GM21528 (cell line): ENCODE data around the gene EVC2.

ENCODE experiments used
- ATAC-seq: cut with Tn5 transposase; IDR thresholded peaks from one replicate; pipeline ENCODE4 v1.9.1; 2021; ENCODE audit warnings: mild to moderate bottlenecking, moderate library complexity; ENCODE audit not compliant: unreplicated experiment, low FRiP score

The EVC2 gene

DNA sequence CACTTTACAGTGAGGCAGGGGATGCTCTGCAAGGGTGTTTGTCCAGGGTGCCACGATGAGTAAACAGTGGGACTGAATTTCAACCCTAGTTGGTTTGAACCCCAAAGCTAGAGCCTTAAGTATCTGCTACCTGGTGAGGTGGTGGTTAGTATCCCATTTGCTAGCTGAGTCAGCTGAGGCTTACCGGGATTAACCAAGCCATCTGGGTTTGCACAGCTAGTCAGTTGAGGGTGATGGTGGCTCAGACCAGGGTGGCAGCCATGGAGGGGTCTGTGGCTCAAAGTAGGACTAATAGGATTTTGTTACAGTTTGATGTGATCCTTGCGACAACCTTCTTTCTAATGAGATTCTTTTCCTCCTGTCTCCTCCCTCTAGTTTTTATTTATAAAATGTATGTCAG, 4.6 kb upstream of the EVC2 start:
- ATAC-seq = no peak

DNA sequence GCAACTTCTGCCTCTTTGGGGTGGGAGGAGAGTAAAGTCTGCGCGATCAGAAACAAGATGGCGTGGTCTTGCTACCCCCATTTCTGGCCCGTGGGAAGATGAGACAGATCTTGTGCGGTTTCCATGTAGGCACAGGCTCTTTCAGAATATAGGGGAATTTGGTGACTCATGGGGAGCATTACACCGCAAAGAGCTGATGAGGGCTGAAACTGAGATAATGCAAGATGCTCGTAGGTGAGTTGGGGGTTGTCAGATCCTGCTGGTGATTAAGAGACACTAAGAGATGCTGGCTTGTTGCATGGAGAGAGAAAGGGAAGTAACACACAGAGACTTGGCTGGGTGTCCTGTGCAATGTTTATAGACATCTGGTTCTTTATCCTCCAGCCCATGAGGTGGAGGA, 4.2 kb upstream of the EVC2 start:
- ATAC-seq = no peak

DNA sequence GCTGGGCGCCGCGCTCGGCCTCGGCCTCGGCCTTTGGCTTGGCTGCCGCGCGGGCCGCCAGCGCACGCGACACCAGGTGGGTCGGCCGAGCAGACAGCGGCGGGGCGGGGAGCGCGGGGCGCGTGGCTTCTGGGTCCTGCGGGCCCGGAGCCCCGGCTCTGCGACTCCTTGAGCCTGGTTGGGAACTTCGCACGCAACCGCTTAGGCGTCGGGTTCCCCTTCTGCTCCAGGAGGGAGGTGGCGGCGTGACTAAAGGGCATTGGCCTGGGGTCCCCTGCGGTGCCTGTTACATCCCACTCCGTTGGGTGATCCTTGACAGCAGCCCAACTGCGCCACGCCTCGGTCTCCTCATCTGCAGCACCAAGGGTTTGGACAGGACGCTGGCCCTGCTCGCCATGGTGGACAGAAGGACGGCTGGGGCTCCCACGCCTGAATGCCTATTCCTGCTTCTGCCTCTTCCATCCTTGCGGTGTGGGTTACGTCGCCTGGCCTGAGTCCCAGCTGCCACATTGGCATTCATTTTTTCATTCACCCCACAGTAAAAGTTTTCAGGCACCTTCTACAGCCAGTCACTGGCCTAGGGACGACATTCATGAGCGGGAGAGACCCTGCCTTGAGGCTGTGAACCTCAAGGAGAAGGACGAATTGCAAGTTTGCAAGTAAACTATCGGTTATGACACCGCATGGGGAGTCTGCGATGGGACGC, 3.3 kb upstream of the EVC2 start:
- no peak for ATAC-seq

DNA sequence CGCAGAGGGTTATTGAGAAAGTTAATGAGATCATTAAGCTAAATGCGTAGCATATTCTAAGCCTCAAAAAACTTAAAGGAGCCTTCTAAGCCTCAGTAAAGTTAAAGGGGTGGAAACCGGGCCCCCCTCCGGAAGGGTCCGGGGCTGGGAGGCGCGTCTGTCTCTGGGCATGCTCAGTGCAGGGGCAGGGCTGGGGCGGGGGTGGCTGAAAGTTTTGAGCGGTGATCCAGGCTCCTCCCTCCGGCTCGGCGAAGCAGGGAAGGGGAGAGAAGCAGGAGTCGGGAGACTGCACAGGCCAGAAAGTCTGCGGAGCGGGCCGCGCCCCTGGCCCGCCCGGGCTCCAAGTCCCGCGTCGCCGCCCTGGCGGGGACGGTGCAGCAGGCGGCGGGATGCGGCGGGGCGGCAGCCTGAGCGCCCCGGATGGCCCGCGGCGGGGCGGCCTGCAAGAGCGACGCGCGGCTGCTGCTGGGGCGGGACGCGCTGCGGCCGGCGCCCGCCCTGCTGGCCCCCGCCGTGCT, 2.7 kb upstream of the EVC2 start, which contains the start of gene EVC:
Gene EVC, plus strand, starts transcription at position 241 of the 518 bp plus-strand sequence. Its CDS starts 180 bp downstream, at position 421.
- no peak for ATAC-seq

DNA sequence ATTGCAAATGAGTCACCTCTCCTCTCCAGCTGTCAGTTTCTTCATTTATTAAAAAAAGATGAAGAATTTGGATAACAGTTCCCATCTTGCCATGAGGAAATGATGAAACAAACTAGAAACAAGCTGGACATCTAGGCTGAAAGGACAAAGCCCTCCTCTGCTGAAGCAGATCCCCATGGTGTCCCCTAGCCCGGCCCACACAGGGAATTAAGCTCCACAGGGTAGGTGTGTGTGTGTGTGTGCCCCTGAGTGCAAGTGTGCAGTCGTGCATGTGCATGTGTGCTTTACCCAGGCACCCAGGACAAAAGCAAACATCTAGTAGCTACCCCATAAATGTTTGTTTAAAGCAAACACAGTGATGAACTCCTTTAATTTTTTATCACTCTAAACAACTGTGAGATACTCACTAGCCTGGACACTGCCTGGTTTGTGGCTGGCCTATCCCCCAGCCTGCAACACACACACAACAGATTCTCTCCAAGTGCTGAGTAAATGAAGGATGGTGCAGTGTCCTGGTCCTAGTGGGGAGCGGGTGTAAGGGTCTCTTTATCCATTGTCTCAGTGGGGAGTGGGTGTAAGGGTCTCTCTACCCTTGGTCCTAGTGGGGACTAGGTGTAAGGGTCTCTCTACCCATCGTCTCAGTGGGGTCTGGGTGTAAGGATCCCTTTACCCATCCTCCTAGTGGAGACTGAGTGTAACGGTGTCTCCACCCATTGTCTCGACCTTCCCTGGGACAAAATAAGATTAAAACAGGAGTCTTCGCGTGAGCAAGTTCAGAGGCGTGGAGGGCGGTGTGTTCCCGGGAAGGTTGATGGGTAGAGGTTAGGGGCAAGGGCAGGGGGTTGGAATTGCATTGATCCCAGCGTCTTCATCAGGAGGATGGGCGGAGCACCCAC, 2.0 kb upstream of the EVC2 start:
- no peak for ATAC-seq

DNA sequence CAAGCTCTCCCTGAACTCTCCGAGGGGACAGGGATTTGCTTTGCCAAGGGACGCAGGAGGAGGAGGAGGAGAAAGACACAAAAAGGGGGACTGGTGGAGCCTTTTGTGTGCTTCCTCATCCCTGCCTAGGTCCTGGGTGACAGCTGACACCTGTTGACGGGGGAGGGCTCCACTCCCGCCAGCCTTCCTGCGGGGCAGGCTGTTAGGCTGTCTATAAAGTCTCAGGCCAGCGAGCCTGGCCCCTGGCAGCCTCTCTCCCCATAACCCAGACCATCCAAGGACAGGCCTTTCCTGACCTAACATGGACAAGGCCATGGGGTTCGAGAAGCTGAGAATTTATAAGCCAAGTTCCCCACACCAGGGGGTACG, 832 bp upstream of the EVC2 start:
- no peak for ATAC-seq

DNA sequence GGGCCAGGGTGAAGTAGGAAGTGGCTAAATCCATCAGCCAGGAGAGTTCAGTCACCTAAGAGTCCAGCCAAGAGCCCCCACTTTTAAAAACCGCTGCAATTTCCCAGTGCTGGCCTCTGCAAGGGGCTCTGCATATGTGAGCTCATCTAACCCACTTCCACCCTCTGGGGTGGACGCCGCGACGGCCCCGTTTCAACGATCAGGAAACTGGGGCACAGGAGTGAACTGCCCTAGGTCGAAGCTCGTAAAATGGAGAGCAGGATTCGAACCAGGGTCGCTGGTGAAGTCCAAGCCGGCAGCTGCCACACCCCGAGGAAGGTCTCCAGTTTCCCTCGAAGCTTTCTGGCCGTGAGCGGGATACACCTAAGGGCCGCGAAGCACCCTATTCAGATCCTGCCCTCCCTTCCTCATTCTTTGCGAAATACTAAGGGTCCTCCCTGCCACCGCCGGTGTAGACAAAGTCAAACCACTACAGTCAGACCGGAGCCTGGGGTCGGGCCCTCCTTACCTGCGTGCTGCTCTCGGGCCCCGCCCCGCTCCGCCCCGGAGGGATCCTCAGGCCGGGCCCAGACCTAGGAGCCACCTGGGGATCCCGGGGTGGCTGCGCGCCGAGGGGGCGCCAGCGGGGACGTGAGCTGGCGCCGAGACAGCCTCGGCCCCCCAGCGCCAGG, 446 bp downstream of the EVC2 start:
- no peak for ATAC-seq

DNA sequence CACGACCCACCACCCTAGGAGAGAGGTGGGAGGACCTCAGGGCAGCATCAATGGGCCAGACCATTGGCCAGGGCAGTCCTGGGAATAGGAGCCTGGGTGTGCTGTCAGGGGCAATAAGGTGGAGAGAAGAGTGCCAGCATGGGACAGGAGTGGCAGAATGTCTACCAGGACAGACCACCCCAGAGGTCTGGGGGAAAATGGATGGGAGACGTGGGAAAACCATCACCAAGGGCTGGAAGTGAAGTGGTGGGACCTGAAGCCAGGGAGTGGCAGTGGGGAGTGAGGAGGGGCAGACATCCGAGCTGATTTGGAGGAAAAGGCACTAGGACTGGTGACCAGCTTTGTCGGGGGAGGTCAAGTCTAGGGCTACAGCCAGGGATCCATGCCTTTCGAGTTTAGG, 993 bp downstream of the EVC2 start:
- no peak for ATAC-seq

DNA sequence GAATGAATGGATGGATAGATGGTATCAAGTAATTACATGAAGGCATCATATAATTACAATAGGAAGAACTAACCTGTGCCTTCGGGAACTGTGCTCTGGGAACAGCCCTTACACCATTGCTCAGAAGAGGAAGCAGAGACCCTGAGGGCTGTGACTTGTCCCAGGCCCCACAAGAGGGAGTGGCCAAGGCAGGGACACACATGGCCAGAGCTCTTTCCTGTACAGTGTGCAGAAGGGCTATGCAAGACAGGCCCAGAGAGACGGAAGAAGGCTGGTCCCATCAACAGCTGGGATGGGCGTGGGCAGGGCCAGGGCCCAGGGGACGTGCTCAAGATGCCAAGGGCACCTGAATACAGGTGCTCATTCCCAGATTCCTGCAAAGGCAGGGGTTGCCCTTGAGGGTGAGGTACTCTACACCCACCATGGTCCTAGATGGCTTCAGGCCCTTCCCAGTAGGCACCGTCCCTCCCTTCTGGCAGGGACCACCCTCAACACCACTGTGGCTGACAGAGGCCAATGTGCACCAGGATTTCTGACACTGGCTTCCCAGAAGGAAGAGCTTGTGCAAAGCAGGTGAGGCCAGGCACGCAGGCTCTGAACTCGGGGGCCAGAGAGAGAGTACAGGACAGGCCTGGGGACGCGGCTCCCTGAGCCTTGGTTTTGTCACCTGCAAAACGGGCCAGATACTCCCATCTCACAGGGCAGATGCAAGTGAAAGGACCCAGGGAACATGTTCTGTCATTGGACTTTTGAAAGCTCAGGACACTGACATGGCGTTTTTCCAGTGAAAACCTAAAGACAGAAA, 1.7 kb downstream of the EVC2 start:
- ATAC-seq = no peak

DNA sequence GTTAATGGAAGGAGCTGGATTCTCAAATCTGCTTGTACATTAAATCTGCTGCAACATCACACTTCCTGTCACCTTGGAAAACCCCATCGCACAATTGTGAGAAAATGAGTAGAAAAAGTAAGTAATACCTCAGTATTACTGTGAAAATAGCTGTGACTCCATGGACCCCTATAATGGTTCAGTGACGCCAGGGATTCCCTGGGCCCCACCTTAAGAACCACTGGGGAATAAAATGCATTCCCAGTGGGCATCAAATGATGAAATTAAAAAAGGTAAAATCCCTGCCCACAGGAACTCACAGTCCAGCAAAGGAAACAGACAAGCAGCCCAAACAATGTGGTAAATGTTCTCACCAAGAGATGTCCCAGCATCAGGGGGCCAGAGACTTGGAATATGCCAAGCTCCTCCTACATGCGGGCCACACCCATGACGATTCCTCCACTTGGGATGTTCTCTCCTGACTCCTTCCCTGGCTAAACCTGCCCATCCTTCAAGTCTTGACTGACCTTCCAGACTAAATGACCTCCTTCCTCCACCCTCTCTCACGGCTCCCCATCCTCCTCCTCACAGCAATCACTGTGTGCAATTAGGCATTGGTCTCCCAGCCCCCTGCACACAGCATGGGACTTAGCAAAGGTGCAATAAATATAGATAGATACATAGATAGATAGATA, 2.6 kb downstream of the EVC2 start:
- no peak for ATAC-seq

DNA sequence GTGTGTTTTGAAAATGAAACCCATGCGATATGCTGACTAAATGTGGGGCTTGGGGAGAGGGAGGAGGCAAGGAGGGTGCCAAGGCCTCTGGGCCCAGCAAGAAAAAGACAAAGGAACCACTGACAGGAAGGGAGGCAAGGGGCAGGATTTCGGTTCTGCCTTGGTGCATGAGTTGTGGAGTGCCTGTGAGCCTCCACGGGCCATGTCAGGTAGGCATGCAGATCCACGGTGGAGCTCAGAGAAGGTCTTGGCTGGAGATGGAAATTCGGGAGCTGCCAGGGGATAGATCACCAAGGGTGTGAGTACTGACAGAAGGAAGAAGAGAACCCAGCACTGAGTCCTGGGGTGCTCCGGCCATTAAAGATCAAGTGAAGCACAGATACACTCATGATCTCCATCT, 4.1 kb downstream of the EVC2 start:
- no peak for ATAC-seq

DNA sequence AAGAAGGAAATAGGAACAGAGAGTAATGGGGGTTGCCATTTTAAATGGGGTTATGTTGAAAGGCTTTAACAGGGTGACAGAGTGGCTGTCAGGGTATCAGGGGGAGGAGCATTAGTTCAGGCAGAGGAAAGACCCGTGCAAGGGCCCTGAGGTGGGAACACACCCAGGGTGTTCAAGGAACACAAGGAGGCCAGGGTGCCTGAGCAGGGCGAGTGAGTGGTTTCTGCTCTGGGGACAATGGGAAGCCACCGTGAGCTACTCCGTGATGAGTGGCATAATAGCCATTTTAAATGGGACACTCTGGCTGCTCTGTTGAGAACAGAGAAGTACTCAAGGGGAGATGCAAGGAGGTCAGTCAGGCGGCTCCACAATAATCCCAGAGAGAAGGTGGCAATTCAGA, 4.5 kb downstream of the EVC2 start:
- ATAC-seq = no peak

DNA sequence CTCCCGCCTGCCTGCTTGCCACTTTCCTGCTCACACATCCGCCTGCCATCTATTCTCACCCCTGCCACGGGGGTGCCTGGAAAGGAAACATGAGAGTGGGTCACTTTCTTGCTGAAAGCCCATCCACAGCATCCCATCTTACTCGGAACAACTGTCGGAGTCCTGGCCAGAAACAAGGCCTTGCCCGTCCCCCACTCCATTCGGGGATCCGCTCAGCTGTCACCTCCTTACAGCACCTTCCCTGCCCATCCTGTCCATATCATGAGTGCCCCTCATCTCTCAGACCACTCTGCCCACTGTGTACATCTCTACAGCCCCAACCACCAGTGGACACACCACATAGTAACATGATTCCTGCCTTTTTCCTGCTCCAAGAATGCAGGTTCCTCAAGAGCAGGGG, 6.4 kb downstream of the EVC2 start:
- no peak for ATAC-seq

DNA sequence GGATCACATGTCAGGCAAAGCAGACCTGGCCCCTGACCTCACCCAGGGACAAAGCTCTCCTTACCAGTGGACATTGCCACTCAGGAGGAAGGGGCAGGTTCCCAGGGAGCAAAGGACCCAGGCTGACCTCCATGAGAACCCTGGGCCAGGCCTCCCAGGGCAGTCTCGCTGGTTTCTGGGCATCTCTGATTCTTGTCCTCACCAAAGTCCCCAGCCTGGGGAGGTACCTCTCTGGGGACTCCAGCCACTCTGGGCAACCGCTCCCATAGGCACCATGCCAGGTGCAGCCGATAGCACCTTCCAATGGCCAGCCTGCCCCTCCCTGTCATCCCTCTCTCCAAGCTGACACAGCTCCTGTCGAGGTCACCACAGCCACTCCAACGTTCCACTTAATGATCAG, 7.9 kb downstream of the EVC2 start:
- ATAC-seq = no peak

DNA sequence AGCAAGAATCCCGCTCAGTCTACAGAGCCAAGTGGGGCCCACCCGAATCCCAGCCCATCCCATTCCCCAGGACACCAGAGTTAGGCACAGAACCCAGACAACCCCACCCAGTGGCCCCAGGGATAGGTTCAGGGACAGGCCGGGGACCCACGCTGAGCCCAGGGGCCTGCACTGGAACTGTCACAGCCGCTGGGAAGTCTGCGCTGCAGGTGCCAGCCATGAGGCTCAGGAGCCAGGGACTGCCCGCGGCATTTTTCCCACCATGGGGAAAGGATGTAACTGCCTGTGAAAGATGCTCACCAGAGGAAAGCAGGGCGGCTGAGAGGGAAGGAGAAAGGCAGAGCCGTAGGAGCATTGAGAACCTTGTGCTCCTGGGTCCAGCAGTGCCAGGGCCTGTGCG, 12.0 kb downstream of the EVC2 start:
- ATAC-seq = no peak

DNA sequence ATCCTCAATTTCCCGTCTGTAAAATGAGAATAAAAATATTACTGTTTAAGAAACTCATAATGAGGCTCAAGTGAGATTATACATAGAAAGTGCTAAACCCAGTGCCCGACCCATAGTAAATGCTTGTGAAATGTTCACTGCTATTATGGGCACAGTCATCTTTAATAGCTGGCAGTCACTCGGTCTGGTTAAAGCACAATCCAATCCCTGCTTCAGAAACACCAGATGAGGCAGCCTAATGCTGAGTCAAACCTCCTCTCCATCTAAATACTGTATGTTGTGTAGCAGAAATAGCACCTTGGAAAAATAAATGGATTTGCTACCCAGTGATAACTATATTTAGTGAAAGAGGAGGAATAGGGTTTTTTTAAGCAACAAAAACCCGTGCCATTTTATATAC, 14.5 kb downstream of the EVC2 start:
- no peak for ATAC-seq

DNA sequence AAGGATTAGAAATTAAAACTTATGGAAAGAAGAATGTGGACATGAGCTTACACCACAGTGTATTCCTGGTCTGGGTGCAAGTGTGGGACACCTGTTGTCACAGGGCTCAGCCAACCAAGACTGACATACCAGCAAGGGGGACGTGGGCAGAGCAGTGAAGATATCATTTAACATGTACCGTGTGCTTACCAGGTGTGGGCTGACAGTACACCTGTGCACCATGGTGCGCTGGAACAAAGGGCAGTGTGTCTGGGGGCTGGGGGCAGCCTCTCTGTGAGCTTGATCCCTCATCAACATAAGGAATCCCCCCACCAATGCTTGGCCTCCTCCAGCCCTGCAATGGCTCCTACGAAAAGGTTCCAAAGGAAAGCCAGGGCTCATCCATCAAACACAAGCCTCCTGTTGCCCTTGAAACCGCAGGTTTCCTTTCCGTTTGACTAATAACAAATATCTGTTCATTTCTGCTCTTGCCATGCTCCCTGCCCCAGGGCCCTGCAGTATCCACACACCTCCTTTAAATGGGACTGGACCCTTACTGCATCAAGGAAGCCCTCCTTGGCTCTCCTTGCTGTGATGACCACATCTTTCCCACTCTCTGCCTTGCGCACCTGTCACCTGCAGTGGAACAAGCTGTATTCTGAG, 16.7 kb downstream of the EVC2 start:
- ATAC-seq = no peak

DNA sequence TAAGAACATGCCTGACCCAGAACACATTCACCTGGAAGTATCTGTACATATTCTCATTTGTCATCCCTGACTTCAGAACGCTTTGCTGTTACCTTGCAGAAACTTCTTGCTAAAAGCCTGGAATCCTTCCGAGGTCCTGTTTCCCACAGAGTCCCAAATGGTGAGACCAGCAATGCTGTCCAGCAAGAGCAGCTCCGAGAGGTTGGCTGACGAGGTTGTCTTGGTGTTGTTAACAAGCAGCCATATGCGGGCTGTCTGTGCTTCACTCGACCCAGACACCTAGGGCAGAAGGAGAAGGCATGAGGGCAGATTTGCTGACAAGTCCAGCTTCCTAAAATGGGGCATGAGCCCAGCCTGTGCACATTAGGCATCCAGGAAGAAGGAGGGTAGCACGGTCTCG, 19.3 kb downstream of the EVC2 start:
- ATAC-seq = no peak

DNA sequence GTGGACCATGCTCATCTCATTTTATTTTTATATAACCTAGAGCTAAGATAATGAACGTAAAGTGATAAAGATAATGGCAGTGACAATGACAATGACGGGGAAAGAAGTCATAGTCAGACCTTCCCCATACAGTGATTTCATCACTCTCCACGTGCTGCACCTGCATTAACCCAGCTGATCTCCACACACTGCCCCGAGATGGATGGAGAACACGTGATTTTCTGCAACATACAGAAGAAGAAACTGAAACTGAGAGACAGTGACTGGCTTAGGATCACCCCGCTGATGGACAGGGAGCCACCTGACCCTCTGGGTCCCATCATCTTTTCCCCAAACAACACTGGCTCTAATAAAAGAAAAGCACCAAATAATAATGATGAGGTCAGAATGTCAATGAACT, 22.0 kb downstream of the EVC2 start:
- no peak for ATAC-seq
